ENCODE data around the gene TMEM59. TPM values are rescaled to one million over a fixed set of nuclear protein-coding genes. Genes with fewer than 3 reads are reported as not detected.
A peak's percentile ranks its signal among the peaks of the same experiment; 100 is the strongest.
"Not testable (repeated sequence)": the region's sequence is repeated elsewhere in the genome, so short reads cannot be mapped to it uniquely, and the experiment has no call there.

TMEM59 gene
- total RNA-seq, 1 experiment from 2014 or later = 121 TPM

DNA sequence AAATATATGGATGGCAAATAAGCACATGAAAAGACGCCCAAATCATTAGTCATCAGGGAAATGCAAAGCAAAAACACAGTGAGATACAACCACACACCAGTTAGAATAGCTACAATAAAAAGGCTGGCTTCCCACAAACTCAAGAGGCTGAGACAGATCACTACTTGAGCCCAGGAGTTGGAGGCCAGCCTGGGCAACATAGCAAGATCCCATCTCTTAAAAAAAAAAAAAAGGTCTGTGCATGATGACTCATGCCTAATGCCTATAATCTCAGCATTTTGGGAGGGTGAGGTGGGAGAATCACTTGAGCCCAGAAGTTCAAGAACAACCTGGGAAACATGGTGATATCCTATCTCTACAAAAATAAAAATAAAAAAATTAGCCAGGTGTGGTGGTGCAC is 54.8 kb downstream of the TMEM59 start:
- Histone ChIP-seq H3K4me1 (ENCODE audit: control insufficient read depth in 1 of 2, insufficient read depth in 2 of 2, low read length in 2 of 2) (no peaks in the 10 kb centered on the region), H3K4me3 (replicated peaks in 1 of 2; ENCODE audit: low read depth in 1 of 2, low read length in 2 of 2) (no peak overlapping the region), H3K27me3 (ENCODE audit: insufficient read depth, low read length) (no peaks in the 10 kb centered on the region), H2AFZ (ENCODE audit: low read depth, low read length, poor library complexity, severe bottlenecking) (no peak overlapping the region), H3K4me2 (ENCODE audit: low read length) (no peak overlapping the region), H3K9me3 (ENCODE audit: control insufficient read depth in 1 of 2, insufficient read depth in 1 of 2, low read depth in 1 of 2, low read length in 2 of 2) (no peaks in the 10 kb centered on the region), H3K9me2 (ENCODE audit: insufficient read depth) (no peaks in the 10 kb centered on the region), H3K79me2 (ENCODE audit: insufficient read depth, low read length) (no peaks in the 10 kb centered on the region), H3K9ac (ENCODE audit: low read length) (no peak overlapping the region), H4K20me1 (ENCODE audit: insufficient read depth) (no peaks in the 10 kb centered on the region), H3K36me3 (ENCODE audit: control insufficient read depth in 1 of 2, insufficient read depth in 2 of 2, low read length in 2 of 2) (no peaks in the 10 kb centered on the region), H3K27ac (ENCODE audit: low read depth, low read length) (no peak overlapping the region)
- BruUV-seq (replicated peaks) = no TSS peak
- intact Hi-C loops (cut with micrococcal nuclease) = no loop called here
- ChIA-PET CTCF (no interaction called here), POLR2A (no interaction called here), RAD21 (ENCODE audit: low non-redundant PET in 1 of 2, low total read pairs in 2 of 2, uncharacterized antibody in 2 of 2, unreplicated experiment in 2 of 2) (no interaction called here)
- no peak for ATAC-seq
- TF ChIP-seq JUND (IDR thresholded peaks at IDR 0.05) (0 out of 2 replicates have a peak, but pooled peaks have one; percentile 12), POLR2A (IDR thresholded peaks at IDR 0.05; ENCODE audit: borderline replicate concordance, extremely low read depth, insufficient read depth, insufficient read length) (no peak)
- no peak for DNase-seq (ENCODE audit: low read depth, low spot score)

- H3K79me2 ChIP-seq (ENCODE audit: insufficient read depth, low read length) = no peaks in the 10 kb centered on the region
- H3K9me3 ChIP-seq (ENCODE audit: control insufficient read depth in 1 of 2, insufficient read depth in 1 of 2, low read depth in 1 of 2, low read length in 2 of 2) = no peaks in the 10 kb centered on the region
- no TSS peak for BruUV-seq (replicated peaks)
- no peak for DNase-seq (ENCODE audit: low read depth, low spot score)
- no peak overlapping the region for H2AFZ ChIP-seq (ENCODE audit: low read depth, low read length, poor library complexity, severe bottlenecking)
- TF ChIP-seq CBX3 (IDR thresholded peaks at IDR 0.05; ENCODE audit: low read depth) (no peak), YY1 (IDR thresholded peaks at IDR 0.05; ENCODE audit: extremely low read depth, insufficient replicate concordance, low read depth, low read length) (no peak), SIN3A (IDR thresholded peaks at IDR 0.05; ENCODE audit: low read depth) (no peak), ZNF274 (IDR thresholded peaks at IDR 0.05; ENCODE audit: low read depth, low read length) (no peak), TCF7L2 (IDR thresholded peaks at IDR 0.05; ENCODE audit: borderline replicate concordance, extremely low read depth, insufficient read depth, insufficient read length) (no peak), SP1 (IDR thresholded peaks at IDR 0.05; ENCODE audit: low read depth) (no peak), SRF (IDR thresholded peaks at IDR 0.05; ENCODE audit: low read depth) (no peak), POLR2A (IDR thresholded peaks at IDR 0.05; ENCODE audit: borderline replicate concordance, extremely low read depth, insufficient read depth, insufficient read length) (no peak), JUND (IDR thresholded peaks at IDR 0.05) (no peak)
- no peak overlapping the region for H3K4me2 ChIP-seq (ENCODE audit: low read length)
- no peaks in the 10 kb centered on the region for H3K36me3 ChIP-seq (ENCODE audit: control insufficient read depth in 1 of 2, insufficient read depth in 2 of 2, low read length in 2 of 2)
- no peak overlapping the region for H3K4me3 ChIP-seq (replicated peaks in 1 of 2; ENCODE audit: low read depth in 1 of 2, low read length in 2 of 2)
- ChIA-PET CTCF (no interaction called here), POLR2A (no interaction called here), RAD21 (ENCODE audit: low non-redundant PET in 1 of 2, low total read pairs in 2 of 2, uncharacterized antibody in 2 of 2, unreplicated experiment in 2 of 2) (no interaction called here)
- H3K27ac ChIP-seq (ENCODE audit: low read depth, low read length) = no peak overlapping the region
- no peaks in the 10 kb centered on the region for H4K20me1 ChIP-seq (ENCODE audit: insufficient read depth)
- H3K27me3 ChIP-seq (ENCODE audit: insufficient read depth, low read length) = no peaks in the 10 kb centered on the region
- H3K9ac ChIP-seq (ENCODE audit: low read length) = no peak overlapping the region
- H3K9me2 ChIP-seq (ENCODE audit: insufficient read depth) = no peaks in the 10 kb centered on the region
- H3K4me1 ChIP-seq (ENCODE audit: control insufficient read depth in 1 of 2, insufficient read depth in 2 of 2, low read length in 2 of 2) = no peaks in the 10 kb centered on the region
- no peak for ATAC-seq
- intact Hi-C loops (cut with micrococcal nuclease) = no loop called here
These were observed 57.3 kb downstream of the TMEM59 start for GRCh38 chr1:53995683-53996082.

DNA sequence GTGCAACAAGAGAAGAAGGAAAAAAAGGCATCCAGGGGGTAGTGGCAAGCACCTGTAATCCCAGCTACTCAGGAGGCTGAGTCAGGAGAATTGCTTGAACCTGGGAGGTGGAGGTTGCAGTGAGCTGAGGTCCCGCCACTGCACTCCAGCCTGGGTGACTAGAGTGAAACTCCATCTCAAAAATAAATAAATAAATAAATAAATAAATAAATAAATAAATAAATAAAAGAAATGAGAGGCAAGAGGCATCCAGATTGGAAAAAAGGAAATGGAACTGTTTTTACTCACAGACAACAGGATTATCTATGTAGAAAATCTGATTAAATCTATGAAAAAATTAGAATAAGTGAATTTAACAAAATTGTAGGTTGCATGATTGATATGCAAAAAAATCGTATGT is 58.5 kb downstream of the TMEM59 start:
- H3K36me3 ChIP-seq (ENCODE audit: control insufficient read depth in 1 of 2, insufficient read depth in 2 of 2, low read length in 2 of 2); RAD21 ChIA-PET (ENCODE audit: low non-redundant PET in 1 of 2, low total read pairs in 2 of 2, uncharacterized antibody in 2 of 2, unreplicated experiment in 2 of 2): not testable (repeated sequence)

More for the DNA sequence above, 58.5 kb downstream of the TMEM59 start:
- H3K4me3 ChIP-seq (replicated peaks in 1 of 2; ENCODE audit: low read depth in 1 of 2, low read length in 2 of 2); H3K4me2 ChIP-seq (ENCODE audit: low read length); H2AFZ ChIP-seq (ENCODE audit: low read depth, low read length, poor library complexity, severe bottlenecking); BruUV-seq (replicated peaks); ATAC-seq; H3K9me2 ChIP-seq (ENCODE audit: insufficient read depth); POLR2A ChIA-PET; H3K27ac ChIP-seq (ENCODE audit: low read depth, low read length); DNase-seq (ENCODE audit: low read depth, low spot score); H3K27me3 ChIP-seq (ENCODE audit: insufficient read depth, low read length); H3K4me1 ChIP-seq (ENCODE audit: control insufficient read depth in 1 of 2, insufficient read depth in 2 of 2, low read length in 2 of 2); H3K79me2 ChIP-seq (ENCODE audit: insufficient read depth, low read length); H3K9me3 ChIP-seq (ENCODE audit: control insufficient read depth in 1 of 2, insufficient read depth in 1 of 2, low read depth in 1 of 2, low read length in 2 of 2); intact Hi-C loops (cut with micrococcal nuclease); H4K20me1 ChIP-seq (ENCODE audit: insufficient read depth); CTCF ChIA-PET; H3K9ac ChIP-seq (ENCODE audit: low read length): not testable (repeated sequence)
